A549 (cell line): ENCODE measurements around the gene RBCK1. TPM values are rescaled to one million over a fixed set of nuclear protein-coding genes. Genes with fewer than 3 reads are reported as not detected.

Experiments used
- ATAC-seq, 2 experiments: fragments of 200-7000 bp in 1 of 2; fragments of >200 bp in 1 of 2; cut with Nextera tagmentation in 1 of 2; cut with Tn5 transposase in 1 of 2; 3 replicates each; pipeline versions ENCODE4 v1.8.0 to v1.9.1; 2018 to 2020; ENCODE audit warnings: mild to moderate bottlenecking in 1 of 2, moderate library complexity in 1 of 2
- CTCF ChIA-PET: fragments of 300-600 bp; sonication (Branson Sonifier 250); formaldehyde crosslinking; extraction: SDS; loops from one replicate; lab custom pipeline; 2021; ENCODE audit warnings: antibody characterized with exemption, inconsistent platforms; lab: Yijun Ruan, JAX
- POLR2A ChIA-PET: fragments of 350-600 bp; formaldehyde crosslinking; extraction: SDS; loops from one replicate; lab custom pipeline; 2021; ENCODE audit warnings: antibody characterized with exemption, inconsistent platforms; lab: Yijun Ruan, JAX
- DNase-seq, 2 experiments: peaks; one replicate each; pipeline versions ENCODE4 v3.0.0 to v3.0.0-alpha.2; 2011 to 2016; ENCODE audit warnings: low read depth in 1 of 2, low spot score in 1 of 2
- FAIRE-seq: peaks from 2 replicates; lab custom pipeline; 2011; peaks lifted over from hg19 to GRCh38; lab: Jason Lieb, UNC
- H3K27ac ChIP-seq, 2 experiments: fragments of >200 bp; sonication (Bioruptor Twin); formaldehyde crosslinking; 3 replicates each; pipeline ENCODE4 v1.5.1; 2016 to 2017
- H3K4me1 ChIP-seq: fragments of >200 bp; sonication (Bioruptor Twin); formaldehyde crosslinking; 3 replicates; pipeline ENCODE4 v1.6.1; 2016
- H3K4me2 ChIP-seq: fragments of >200 bp; sonication (Bioruptor Twin); formaldehyde crosslinking; 3 replicates; pipeline ENCODE4 v1.6.1; 2016
- H3K4me3 ChIP-seq: fragments of >200 bp; sonication (Bioruptor Twin); formaldehyde crosslinking; 3 replicates; pipeline ENCODE4 v1.5.1; 2016
- H3K9me3 ChIP-seq: fragments of >200 bp; sonication (Bioruptor Twin); formaldehyde crosslinking; 3 replicates; pipeline ENCODE4 v1.6.1; 2016
- BCL3 ChIP-seq: fragments of >200 bp; sonication (Bioruptor Twin); formaldehyde crosslinking; IDR thresholded peaks from 3 replicates; pipeline ENCODE4 v1.6.1; 2016
- CBX8 ChIP-seq: fragments of 200-600 bp; sonication (generic); IDR thresholded peaks from 2 replicates; pipeline ENCODE4 v1.6.1; 2016
- CHD2 ChIP-seq: fragments of 150-350 bp; IDR thresholded peaks from 2 replicates; pipeline ENCODE4 v1.6.1; 2014; ENCODE audit warnings: low read length; ENCODE audit not compliant: partially characterized antibody
- CHD4 ChIP-seq: fragments of 200-600 bp; sonication (generic); IDR thresholded peaks from 2 replicates; pipeline ENCODE4 v1.6.1; 2016; ENCODE audit warnings: antibody characterized with exemption, mild to moderate bottlenecking, borderline replicate concordance
- CTCF ChIP-seq: fragments of >200 bp; sonication (Bioruptor Twin); formaldehyde crosslinking; IDR thresholded peaks from 3 replicates; pipeline ENCODE4 v1.5.1; 2016
- EP300 ChIP-seq, 2 experiments: fragments of >200 bp; sonication (Bioruptor Twin); formaldehyde crosslinking; IDR thresholded peaks; 2 replicates in 1 of 2; 3 replicates in 1 of 2; pipeline ENCODE4 v1.6.1; 2016 to 2017
- FOSB ChIP-seq: fragments of 250-450 bp; sonication (Bioruptor Pico); IDR thresholded peaks from 2 replicates; pipeline ENCODE4 v1.5.0; 2020; ENCODE audit warnings: mild to moderate bottlenecking, moderate library complexity
- FOXS1 ChIP-seq: fragments of 250-450 bp; sonication (Bioruptor Pico); IDR thresholded peaks from 2 replicates; pipeline ENCODE4 v1.5.0; 2020; ENCODE audit warnings: mild to moderate bottlenecking, moderate library complexity
- HDAC2 ChIP-seq: fragments of 200-600 bp; sonication (generic); IDR thresholded peaks from 2 replicates; pipeline ENCODE4 v1.6.1; 2016
- HOXB5 ChIP-seq: fragments of 250-450 bp; sonication (Bioruptor Pico); IDR thresholded peaks from 2 replicates; pipeline ENCODE4 v1.5.0; 2020; ENCODE audit warnings: mild to moderate bottlenecking, moderate library complexity
- JUN ChIP-seq, 2 experiments: fragments of >200 bp; sonication (Bioruptor Twin); formaldehyde crosslinking; IDR thresholded peaks; 2 replicates in 1 of 2; 3 replicates in 1 of 2; pipeline ENCODE4 v1.6.1; 2016 to 2017
- MAX ChIP-seq: IDR thresholded peaks from 2 replicates; pipeline ENCODE4 v1.6.1; 2012
- MYC ChIP-seq: IDR thresholded peaks from 2 replicates; pipeline ENCODE4 v1.6.1; 2012; ENCODE audit warnings: mild to moderate bottlenecking, inconsistent platforms, low read length, improper control_type of control experiment, borderline replicate concordance
- PBX3 ChIP-seq: IDR thresholded peaks from 2 replicates; pipeline ENCODE4 v1.6.1; 2012
- RAD21 ChIP-seq, 2 experiments: fragments of >200 bp in 1 of 2; sonication (Bioruptor Twin) in 1 of 2; formaldehyde crosslinking in 1 of 2; IDR thresholded peaks in 1 of 2; conservative IDR thresholded peaks in 1 of 2; 2 replicates in 1 of 2; 3 replicates in 1 of 2; pipeline ENCODE4 v1.6.1; 2012 to 2018; ENCODE audit warnings: inconsistent platforms in 1 of 2
- TP53 ChIP-seq: fragments of 250-450 bp; sonication (Bioruptor Pico); IDR thresholded peaks from 2 replicates; pipeline ENCODE4 v1.5.0; 2021; ENCODE audit warnings: mild to moderate bottlenecking, moderate library complexity
- WGBS: methylation state at CpG from one replicate; pipeline ENCODE4 v1.1.6; 2017; ENCODE audit errors: missing lambda C conversion rate; 5-methylcytosine and 5-hydroxymethylcytosine counted together
- polyA plus RNA-seq, 4 experiments: library from polyadenylated mRNA; depleted of rRNA in 3 of 4; stranded (reverse); fragments of >200 nt; fragmentation: RNase III in 1 of 4; extraction: RNeasy Plus Mini Kit Qiagen cat#74134 plus additional on column Dnase treatment in 1 of 4; gene quantifications; 2 replicates in 3 of 4; 3 replicates in 1 of 4; pipeline ENCODE4 v1.2.3, GENCODE V29; 2011 to 2017

Gene RBCK1
- polyA plus RNA-seq, 2 of the 4 experiments (the other 2 are of a cell fraction): 117 to 222 TPM

- no peaks in the 10 kb centered on the region for H3K9me3 ChIP-seq
- POLR2A ChIA-PET: interaction anchor here (0.9 to 1.2 kb wide), 2 partner anchors 20 to 65 kb away, joined by 3 to 4 read pairs; no protein-coding TSS in a partner anchor
- WGBS: 81% methylated on average over 4 of the region's 4 CpGs
- H3K27ac ChIP-seq: no peak overlapping the region
- H3K4me3 ChIP-seq: no peak overlapping the region
- H3K4me1 ChIP-seq: peaks cover 11% of the 10 kb centered on the region
- FAIRE-seq (no peak), ATAC-seq (no peak), DNase-seq (no peak)
- H3K4me2 ChIP-seq: no peak overlapping the region
- CTCF ChIA-PET: interaction anchor here (0.6 to 28.5 kb wide), 10 partner anchors 9 to 103 kb away, joined by 3 to 1229 read pairs (median 6); partner anchors contain the start of genes NRSN2 and TRIB3
- TF ChIP-seq CHD4 (no peak), JUN (IDR thresholded peaks at IDR 0.05) (0 out of 5 replicates have a peak, but pooled peaks have one; percentile 4 to 18)
Measured at GRCh38 chr20:427401-427800, 19.3 kb downstream of the RBCK1 start.

- POLR2A ChIA-PET: interaction anchor here (0.9 to 1.2 kb wide), 2 partner anchors 20 to 66 kb away, joined by 3 to 4 read pairs; no protein-coding TSS in a partner anchor
- FAIRE-seq: no peak
- Histone ChIP-seq H3K27ac (peak overlapping the region in 1 of 2 experiments; percentile 8; a peak in 2 of 6 replicates), H3K9me3 (no peaks in the 10 kb centered on the region), H3K4me1 (peaks cover 11% of the 10 kb centered on the region), H3K4me3 (no peak overlapping the region), H3K4me2 (no peak overlapping the region)
- 94% methylated on average over 11 of the region's 14 CpGs for WGBS
- ATAC-seq: no peak
- TF ChIP-seq CTCF: no peak
- no peak for TF ChIP-seq CBX8
- no peak for TF ChIP-seq MYC
- no peak for TF ChIP-seq FOSB (CRISPR knock-in tag)
- TF ChIP-seq MAX: no peak
- TF ChIP-seq RAD21 (conservative IDR thresholded peaks at IDR 0.05 in 1 of 2, IDR thresholded peaks at IDR 0.05 in 1 of 2): no peak
- no peak for TF ChIP-seq PBX3
- TF ChIP-seq TP53 (CRISPR knock-in tag): no peak
- TF ChIP-seq FOXS1 (CRISPR knock-in tag): no peak
- TF ChIP-seq EP300 (IDR thresholded peaks at IDR 0.05): no peak
- TF ChIP-seq BCL3: no peak
- no peak for TF ChIP-seq HDAC2
- TF ChIP-seq HOXB5 (CRISPR knock-in tag): no peak
- no peak for TF ChIP-seq CHD4
- no peak for TF ChIP-seq CHD2
- no peak for DNase-seq
- CTCF ChIA-PET: interaction anchor here (0.8 to 28.5 kb wide), 10 partner anchors 8 to 98 kb away, joined by 3 to 1229 read pairs (median 6); partner anchors contain the start of genes NRSN2 and TRIB3
Measured at GRCh38 chr20:427849-428657, 20.0 kb downstream of the RBCK1 start.
